ENCODE results near the gene LGMN. TPM values are rescaled to one million over a fixed set of nuclear protein-coding genes. Genes with fewer than 3 reads are reported as not detected.

LGMN gene
- total and polyA plus RNA-seq, 9 of the 15 experiments (the other 6 are each of a cell fraction or from before 2014, with no cell fraction given): 0.05 to 1.4 (median 0.43) TPM; not detected in 2

- FAIRE-seq: no peak
- no peak overlapping the region for H2AFZ ChIP-seq (ENCODE audit: low read depth, low read length)
- peaks cover 3 to 11% of the 10 kb centered on the region in 2 experiments; a peak in 3 of 5 replicates for H3K27me3 ChIP-seq (ENCODE audit: control insufficient read depth in 2 of 2, insufficient read depth in 2 of 2, low read length in 2 of 2)
- H3K27ac ChIP-seq (ENCODE audit: extremely low read depth, low read depth, low read length): no peak overlapping the region
- peaks cover 0 to 11% of the 10 kb centered on the region in 2 experiments; a peak in 4 of 5 replicates for H3K4me1 ChIP-seq (replicated peaks in 1 of 2; ENCODE audit: control insufficient read depth in 2 of 2, insufficient read depth in 2 of 2, low read length in 2 of 2)
- H3K36me3 ChIP-seq (ENCODE audit: control insufficient read depth, insufficient read depth, low read length): no peaks in the 10 kb centered on the region
- H3K9me1 ChIP-seq (ENCODE audit: control insufficient read depth, insufficient read depth, low read length): no peaks in the 10 kb centered on the region
- H4K20me1 ChIP-seq (replicated peaks; ENCODE audit: control insufficient read depth, insufficient read depth, low read length): no peaks in the 10 kb centered on the region
- TF ChIP-seq FOSL1 (tag; conservative IDR thresholded peaks at IDR 0.05) (no peak), PPARD (CRISPR knock-in tag; IDR thresholded peaks at IDR 0.05) (no peak), ZBTB34 (CRISPR knock-in tag; IDR thresholded peaks at IDR 0.05) (no peak), E2F4 (CRISPR knock-in tag; IDR thresholded peaks at IDR 0.05; ENCODE audit: low read depth) (no peak), RFX1 (IDR thresholded peaks at IDR 0.05) (peak; percentile 34)
- no peaks in the 10 kb centered on the region for H3K9me3 ChIP-seq (replicated peaks; ENCODE audit: control insufficient read depth, insufficient read depth, low read depth, low read length)
- H3K79me2 ChIP-seq (ENCODE audit: control insufficient read depth, insufficient read depth, low read length): no peaks in the 10 kb centered on the region
- no peak overlapping the region for H3K4me3 ChIP-seq
- DNase-seq (ENCODE audit: extremely low read depth in 1 of 4, low spot score in 3 of 4): no peak
- H3K9ac ChIP-seq (ENCODE audit: insufficient read depth in 1 of 2, low read depth in 2 of 2, low read length in 2 of 2): no peak overlapping the region
- WGBS (ENCODE audit: insufficient coverage, low coverage, missing lambda C conversion rate): 11% methylated on average over 3 of the region's 3 CpGs
- intact Hi-C loops (cut with micrococcal nuclease): no loop called here
- no peak for ATAC-seq
- H3K4me2 ChIP-seq (ENCODE audit: insufficient read depth, low read length): no peak overlapping the region
- in situ Hi-C loops (cut with MboI): no loop called here
- no TSS peak for BruUV-seq (replicated peaks)
- CTCF ChIA-PET (ENCODE audit: low intra/inter-chr PET ratio): no interaction called here
- POLR2A ChIA-PET: no interaction called here
Observed at GRCh38 chr14:92660571-92660970, 87.9 kb downstream of the LGMN start.
